Ecto neural progenitor cell (in vitro differentiated cells): ENCODE measurements around the gene GJC3.
A peak's percentile ranks its signal among the peaks of the same experiment; 100 is the strongest.
"Not testable (repeated sequence)": the region's sequence is repeated elsewhere in the genome, so short reads cannot be mapped to it uniquely, and the experiment has no call there.

Experiments used
- DNase-seq: peaks from one replicate; pipeline ENCODE4 v3.0.0-alpha.2; 2018; ENCODE audit warnings: low spot score

The GJC3 gene, protein sequence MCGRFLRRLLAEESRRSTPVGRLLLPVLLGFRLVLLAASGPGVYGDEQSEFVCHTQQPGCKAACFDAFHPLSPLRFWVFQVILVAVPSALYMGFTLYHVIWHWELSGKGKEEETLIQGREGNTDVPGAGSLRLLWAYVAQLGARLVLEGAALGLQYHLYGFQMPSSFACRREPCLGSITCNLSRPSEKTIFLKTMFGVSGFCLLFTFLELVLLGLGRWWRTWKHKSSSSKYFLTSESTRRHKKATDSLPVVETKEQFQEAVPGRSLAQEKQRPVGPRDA

DNA sequence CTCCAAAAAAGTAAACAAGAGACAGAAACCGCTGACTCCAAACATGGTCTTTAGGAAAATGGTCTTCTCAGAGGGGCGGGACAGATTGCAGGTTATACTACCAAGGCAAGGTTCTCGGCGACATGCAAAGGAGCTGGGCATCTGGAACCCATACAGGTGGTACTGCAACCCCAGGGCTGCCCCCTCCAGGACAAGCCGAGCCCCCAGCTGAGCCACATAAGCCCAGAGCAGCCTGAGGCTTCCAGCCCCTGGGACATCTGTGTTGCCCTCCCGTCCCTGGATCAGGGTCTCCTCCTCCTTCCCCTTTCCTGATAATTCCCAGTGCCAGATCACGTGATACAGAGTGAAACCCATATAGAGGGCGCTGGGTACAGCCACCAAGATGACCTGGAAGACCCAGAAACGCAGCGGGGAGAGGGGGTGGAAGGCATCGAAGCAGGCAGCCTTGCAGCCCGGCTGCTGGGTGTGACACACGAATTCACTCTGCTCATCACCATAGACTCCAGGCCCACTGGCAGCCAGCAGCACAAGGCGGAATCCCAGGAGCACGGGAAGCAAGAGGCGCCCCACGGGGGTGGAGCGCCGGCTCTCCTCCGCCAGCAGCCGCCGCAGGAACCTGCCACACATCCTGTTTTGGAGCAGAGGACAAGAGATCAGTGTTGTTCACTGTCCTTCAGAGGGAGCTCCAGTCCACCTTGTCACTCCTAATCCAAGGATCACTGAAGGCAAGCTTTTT is at the start of gene GJC3:
GJC3 (minus strand) TSS at position 627 of the 736 bp plus-strand sequence; CDS start at position 627, 0 bp downstream.
- peak; percentile 77 for DNase-seq

DNA sequence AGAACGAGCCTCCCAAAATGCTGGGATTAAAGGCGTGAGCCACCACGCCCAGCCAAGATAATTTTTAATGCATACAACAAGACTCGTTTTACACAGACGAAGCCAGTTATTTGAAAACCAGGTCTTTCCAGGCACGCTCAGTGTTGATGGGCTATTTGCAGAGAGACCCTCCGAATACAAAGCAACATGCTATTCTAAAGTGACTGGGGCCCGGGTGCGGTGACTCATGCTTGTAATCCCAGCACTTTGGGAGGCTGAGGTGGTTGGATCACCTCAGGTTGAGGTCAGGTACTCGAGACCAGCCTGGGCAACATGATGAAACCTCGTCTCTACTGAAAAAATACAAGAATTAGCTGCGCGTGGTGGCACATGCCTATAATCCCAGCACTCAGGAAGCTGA is 47.2 kb upstream of the GJC3 start:
- no peak for DNase-seq

DNA sequence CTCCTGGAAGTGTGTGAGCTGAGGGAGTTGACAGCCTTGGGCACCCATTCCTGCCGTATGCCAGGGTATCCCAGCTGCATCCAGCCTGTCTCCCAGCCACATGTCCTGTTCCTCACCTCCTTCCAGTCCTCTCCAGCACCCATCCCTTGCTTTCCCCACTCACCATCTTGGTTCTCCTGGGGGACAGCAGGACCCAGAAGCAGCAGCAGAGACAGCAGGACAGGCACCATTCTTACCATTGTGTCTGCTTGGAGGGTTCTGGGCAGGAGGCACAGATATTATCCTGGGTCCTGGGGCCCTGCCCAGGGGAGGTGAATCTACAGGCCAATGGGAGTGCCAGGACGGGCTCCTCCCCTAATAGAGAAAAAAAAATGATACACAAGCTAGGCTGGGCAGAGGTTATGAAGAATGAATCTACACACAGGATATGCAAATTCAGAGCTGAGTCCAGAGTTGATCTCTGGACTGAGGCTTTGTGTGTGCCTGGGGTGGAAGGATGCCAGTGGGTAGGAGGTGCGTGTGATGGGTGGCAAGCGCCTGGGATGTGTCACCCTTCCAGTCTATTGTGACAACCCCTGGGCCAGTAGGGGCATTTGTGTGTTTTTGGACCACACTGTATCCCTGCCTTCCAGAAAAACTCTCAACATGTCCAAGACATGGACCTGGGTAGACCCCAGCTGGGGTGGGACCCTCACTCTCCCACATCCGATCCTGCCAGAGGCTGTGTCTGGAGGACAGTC is 46.5 kb upstream of the GJC3 start, which contains the start of gene AZGP1:
AZGP1 (minus strand) TSS at position 250 of the 740 bp plus-strand sequence; CDS start at position 239, 11 bp downstream.
- no peak for DNase-seq

DNA sequence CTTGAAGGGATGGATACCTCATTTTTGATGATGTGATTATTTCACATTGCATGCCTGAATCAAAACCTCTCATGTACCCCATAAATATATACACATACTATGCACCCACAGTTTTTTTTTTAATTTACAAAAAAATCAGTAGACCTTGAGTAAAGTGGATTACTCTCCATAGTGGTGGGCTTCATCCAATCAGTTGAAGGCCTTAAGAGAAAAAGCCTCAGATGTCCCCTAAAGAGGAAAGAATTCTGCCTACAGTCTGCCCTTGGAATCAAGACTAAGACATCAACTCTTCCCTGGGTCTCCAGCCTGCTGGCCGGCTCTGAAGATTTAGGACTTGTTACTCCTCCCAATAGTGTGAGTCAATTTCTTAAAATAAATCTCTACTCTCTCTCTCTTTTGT is 45.3 kb upstream of the GJC3 start:
- no peak for DNase-seq

DNA sequence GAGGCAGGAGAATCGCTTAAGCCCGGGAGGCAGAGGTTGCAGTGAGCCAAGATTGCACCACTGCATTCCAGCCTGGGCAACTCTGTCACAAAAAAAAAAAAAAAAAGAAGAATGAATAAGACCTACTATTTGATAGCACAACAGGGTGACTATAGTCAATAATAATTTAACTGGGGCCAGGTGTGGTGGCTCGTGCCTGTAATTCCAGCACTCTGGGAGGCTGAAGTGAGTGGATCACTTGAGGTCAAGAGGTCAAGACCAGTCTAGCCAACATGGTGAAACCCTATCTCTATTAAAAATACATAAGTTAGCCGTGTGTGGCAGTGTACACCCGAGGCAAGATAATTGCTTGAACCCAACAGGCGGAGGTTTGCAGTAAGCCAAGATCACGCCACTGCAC is 44.4 kb upstream of the GJC3 start:
- DNase-seq, result not testable (repeated sequence)

DNA sequence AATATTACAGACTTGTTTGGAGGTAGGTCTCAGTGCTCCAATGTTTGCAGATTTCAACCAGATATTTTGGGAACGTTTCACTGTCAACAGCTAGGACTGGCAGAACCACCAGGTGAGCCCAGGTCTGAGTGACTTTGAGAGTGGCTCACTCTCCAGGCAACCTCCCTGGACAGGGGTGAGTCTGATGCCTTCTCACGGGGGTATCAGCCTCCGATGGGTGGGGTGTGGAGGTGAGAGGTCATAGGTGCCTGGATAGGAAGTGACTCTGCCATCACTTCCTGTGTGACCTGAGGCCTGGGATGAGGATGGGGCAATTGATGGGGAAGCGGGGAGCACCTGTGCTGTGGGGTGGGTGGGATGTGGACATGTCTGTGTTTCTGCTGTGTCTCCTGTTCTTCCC is 41.8 kb upstream of the GJC3 start:
- no peak for DNase-seq

DNA sequence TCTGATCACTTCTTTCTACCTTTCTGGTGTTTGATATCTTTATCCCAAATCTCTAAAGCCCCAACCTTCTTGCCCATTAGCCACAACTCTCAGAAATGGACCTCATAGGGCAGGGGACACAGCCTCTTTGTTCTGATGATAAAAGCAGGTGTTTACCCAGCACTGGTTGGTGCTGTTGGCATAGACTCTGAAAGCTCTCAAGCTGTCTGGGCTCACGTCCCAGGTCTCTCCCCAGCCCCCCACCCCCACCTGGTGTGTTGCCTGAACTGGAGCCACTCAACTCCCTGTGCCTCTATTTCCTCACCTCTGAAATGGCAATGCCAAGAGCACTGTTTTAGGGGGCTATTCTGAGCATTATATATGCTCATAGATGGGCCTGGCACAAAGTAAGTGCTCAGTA is 40.4 kb upstream of the GJC3 start:
- not testable (repeated sequence) for DNase-seq

DNA sequence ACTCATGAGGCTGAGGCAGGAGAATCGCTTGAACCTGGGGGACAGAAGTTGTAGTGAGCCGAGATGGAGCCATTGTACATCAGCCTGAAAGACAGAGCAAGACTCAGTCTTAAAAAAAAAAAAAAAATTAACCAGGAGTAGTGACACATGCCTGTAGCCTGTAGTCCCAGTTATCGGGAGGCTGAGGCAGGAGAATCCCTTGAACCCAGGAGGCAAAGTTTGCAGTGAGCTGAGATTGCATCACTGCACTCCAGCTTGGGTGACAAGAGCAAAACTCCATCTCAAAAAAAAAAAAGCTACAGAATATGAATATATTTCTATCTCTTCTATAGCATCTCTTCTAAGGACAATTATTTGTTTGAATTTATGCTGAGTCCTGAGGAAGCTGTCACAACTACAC is 39.9 kb upstream of the GJC3 start:
- no peak for DNase-seq

DNA sequence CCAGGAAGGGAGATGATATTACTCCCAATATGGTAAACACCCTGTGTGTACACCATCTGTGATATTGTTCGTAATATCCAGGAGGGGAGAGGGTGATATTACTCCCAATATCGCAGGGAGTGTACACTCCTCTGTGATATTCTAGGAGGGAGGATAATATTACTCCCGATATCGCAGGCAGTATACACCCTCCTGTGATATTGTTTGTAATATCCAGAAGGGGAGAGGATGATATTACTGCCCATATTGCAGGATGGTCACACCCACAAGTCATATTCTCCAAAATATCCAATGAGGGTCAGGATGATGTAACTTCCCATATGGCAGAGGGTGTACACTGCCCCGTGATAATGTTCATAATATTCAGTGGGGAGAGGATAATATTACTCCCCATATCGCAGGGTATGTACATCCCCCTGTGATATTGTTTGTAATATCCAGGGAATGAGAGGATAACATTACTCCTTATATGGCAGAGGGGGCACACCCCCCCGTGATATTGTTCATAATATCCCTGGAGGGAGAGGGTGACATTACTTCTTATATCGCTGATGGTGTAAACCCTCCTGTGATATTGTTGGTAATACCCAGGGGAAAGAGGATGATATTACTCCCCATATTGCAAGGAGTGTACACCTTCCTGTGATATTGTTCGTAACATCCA is 29.3 kb upstream of the GJC3 start:
- no peak for DNase-seq

DNA sequence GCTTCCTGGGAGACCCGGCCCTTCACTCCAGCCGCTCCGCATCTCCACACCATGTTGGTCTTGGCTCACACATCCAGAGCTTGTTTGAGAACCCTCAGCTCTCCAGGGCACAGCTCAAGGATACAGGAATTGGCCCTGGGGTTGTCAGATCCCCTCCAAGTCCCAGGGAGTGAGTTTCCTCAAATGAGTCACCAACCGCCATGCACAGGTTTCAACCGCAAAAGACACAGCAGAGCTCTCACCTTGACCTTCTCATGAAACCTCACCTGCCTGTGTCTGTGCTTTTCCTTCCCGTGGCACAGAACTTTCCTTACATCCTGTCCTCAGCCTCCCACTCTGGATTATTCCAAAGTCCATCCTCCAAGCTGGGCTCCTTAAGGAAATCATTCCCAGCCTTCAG is 25.8 kb upstream of the GJC3 start:
- DNase-seq, result no peak

DNA sequence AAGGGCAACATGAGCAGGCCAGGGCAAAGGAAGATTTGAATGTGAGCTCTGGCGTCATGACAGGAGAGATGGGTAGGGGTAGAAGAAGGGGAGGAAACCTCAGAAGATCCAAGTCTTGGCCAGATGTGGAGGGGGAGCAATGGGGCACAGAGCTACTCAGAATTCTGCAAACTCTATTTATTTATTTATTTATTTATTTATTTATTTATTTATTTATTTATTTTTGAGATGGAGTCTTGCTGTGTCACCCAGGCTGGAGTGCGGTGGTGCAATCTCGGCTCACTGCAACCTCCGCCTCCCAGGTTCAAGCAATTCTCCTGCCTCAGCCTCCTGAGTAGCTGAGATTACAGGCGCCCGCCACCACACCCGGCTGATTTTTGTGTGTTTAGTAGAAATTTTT is 25.2 kb upstream of the GJC3 start:
- DNase-seq, result not testable (repeated sequence)

DNA sequence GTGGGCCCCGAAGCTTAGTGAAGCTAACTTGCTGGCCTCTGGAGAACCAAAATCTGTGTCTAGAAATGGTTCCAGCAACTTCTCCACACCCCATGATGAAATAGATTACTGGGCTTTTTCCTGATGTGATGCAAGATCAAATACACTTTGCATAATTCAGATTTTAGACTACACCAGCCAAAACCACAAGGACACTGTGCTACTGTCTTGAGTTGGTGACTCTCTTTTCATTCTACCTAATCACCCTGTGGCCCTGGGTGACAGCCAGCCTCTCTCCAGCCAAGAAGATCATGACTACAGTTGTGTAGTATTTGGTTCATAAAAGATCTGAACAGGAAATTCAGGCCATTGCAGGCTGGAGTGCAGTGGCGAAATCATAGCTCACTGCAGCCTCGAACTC is 24.2 kb upstream of the GJC3 start:
- DNase-seq, result no peak

DNA sequence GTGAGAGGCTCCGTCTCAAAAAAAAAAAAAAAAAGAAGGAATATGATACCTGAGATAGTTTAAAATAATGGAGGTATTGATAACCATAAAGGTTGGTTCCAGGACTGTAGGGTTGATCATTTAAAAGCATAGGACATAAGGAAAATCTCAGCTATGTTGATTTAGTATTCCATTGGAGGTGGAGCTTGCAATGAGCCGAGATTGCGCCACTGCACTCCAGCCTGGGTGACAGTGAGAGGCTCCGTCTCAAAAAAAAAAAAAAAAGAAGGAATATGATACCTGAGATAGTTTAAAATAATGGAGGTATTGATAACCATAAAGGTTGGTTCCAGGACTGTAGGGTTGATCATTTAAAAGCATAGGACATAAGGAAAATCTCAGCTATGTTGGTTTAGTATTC is 23.2 kb upstream of the GJC3 start:
- not testable (repeated sequence) for DNase-seq

DNA sequence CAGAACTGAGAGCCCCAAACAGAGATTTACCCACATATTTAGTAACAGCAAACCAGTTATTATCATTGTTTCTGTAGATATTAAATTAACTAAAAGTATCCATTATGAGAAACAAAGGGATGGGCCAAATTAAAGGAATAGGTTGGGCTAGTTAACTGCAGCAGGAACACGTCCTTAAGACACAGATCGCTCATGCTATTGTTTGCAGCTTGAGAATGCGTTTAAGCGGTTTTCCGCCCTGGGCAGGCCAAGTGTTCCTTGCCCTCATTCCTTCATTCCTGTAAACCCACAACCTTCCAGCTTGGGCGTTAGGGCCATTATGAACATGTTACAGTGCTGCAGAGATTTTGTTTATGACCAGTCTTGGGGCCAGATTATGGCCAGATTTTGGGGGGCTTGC is 21.4 kb upstream of the GJC3 start:
- DNase-seq, result not testable (repeated sequence)

DNA sequence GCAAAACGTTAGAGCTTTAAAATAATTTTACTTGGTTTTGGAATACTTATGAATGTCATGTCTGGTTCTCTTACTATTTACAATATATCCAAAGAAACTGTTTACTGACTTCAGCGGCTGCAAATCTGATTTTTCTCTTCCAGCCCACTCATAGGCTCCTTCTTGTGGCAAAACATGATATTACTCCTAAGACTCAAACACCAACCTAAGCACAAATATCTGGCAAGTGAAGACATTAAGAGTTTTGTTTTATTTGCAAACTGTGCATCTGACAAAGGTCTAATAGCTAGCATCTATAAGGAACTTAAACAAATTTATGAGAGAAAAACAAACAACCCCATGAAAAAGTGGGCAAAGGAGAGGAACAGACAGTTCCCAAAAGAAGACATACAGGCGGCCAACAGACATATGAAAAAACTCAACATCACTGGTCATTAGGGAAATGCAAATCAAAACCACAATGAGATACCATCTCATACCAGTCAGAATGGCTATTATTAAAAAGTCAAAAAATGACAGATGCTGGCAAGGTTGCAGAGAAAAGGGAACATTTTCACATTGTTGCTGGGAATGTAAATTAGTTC is 20.3 kb upstream of the GJC3 start:
- no peak for DNase-seq

DNA sequence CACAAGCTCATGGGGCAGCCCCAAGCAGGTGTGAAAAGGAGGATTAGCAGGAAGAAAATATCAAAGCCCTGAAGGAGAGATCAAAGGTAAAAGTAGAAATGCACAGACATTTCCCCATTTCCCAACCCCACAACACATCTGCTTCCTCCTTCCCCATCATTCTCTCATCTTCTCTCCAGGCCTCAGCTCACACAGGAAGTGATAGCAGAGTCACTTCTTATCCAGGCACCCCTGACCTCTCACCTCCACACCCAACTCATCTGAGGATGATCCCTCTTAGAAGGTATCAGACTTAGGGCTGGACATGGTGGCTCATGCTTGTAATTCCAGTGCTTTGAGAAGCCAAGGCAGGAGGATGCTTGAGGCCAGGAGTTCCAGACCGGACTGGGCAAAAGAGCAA is 18.2 kb upstream of the GJC3 start:
- no peak for DNase-seq

DNA sequence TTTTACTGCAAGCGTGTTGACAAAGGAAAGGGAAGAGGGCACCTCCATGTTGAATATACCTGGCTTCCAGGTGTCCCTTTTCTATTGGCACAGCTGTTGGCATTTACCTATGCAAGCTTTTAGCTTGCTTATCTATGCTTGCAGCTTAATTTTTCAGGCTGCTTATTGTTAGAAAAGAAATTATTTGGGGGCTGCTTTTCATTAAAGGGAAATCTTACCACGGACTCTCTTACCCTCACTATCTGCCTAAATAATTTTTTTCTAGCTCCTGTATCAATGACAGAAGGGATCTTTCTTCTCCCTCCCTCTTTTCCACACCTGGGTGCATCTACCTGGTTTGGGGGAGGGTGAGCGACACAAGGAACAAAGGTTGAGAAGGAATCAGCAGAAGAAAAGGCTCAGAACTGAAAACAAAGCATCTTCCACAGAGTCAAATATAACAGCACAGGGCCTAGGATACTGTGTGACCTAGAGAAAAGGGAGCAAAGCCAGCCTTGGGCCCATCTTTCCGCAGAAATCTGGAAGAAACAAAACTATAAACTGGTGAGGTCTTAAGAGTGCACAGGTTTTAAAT is 15.2 kb upstream of the GJC3 start:
- no peak for DNase-seq

DNA sequence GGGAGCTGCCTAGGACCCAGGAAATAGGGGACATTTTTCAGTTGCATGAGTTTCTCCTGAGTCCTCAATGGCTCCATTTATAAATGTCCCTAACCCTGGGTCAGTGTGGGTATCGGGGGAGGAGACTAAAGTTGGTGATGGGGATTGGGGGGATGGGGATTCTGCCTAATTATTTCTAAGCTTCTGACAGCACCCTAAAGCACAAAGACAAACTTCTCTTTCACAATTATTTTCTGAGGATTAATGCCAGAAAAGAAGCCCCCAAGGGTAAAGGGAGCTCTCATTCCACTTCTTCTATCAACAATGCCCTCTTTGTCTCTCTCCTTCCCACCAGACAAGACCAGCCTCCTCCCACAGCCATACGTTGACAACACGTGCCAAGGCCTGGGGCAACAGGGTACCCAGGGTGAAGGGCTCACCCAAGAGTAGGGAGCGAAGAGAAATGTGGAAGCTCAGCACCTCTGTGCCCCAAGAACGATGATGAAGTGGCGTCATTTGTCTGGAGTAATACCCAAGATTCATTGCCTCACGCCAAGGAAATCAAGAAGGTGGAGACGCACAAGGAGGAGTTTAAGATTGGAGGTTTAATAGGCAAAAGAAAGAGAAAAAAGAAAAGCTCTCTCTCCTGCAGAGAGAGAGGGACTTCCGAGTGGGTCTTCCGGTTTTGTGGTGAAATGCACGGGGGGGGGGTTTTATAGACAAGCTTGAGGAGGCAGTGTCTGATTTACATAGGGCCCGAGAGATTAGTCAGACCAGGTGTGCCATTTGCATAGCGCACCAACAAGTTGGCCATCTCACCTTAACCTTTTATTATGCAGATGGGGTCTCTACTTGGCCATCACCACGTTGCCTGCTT is 14.4 kb upstream of the GJC3 start:
- DNase-seq, result no peak

DNA sequence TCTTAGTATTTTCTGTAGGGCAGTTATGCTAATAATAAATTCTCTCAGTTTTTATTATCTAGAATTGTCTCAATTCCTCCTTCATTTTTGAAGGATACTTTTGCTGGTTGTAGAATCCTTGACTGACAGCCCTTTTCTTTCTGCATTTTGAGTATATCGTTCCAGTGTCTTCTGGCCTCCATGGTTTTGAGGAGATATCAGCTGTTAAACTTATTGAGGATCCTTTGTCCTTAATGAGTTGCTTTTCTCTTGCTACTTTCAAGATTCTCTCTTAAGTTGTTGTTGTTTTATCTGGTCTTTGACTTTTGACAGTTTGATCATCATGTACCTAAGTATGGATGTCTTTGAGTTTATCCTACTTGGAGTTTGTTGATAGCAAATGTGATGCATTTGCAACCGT is 8.9 kb upstream of the GJC3 start:
- DNase-seq, result no peak

DNA sequence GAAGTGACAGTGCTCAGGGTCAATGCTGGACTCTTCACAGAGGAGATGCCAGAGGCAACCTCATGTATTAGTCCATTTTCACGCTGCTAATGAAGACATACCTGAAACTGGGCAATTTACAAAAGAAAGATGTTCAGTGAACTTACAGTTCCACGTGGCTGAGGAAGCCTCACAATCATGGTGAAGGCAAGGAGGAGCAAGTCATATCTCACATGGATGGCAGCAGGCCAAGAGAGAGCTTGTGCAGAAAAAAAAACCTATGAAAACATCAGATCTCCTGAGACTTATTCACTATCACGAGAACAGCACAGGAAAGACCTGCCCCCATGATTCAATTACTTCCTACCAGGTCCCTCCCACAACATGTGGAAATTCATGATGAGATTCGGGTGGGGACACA is 5.6 kb upstream of the GJC3 start:
- not testable (repeated sequence) for DNase-seq

DNA sequence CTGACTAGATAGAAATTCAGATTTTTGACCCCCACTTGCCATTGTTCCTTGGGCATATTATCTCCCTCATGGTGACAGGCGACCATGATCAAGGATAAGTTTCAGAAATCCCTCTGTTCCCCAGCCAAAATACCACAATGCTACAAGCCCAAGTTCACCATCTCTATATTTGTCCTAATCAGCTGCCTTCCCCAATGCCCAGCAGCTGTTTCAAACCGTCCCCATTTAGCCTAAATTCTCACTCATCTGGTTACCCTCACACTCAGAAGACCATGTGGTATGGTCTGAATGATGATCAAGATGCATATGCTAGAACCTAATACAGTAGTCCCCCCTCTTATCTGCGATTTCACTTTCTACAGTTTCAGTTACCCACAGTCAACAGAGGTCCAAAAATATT is 956 bp upstream of the GJC3 start:
- DNase-seq, result peak; percentile 3
